PC-9 (cell line): ENCODE measurements around the gene BANP. TPM values are rescaled to one million over a fixed set of nuclear protein-coding genes. Genes with fewer than 3 reads are reported as not detected.

Experiments
- BruUV-seq: library from RNA; stranded (reverse); fragments of 400-500 nt; replicated peaks from 2 replicates; lab custom pipeline; 2021; lab: Mats Ljungman, UMichigan
- CTCF ChIA-PET: fragments of 300-600 bp; sonication (Branson Sonifier 250); formaldehyde crosslinking; loops from one replicate; lab custom pipeline; 2022; ENCODE audit warnings: antibody characterized with exemption; lab: Charles Lee
- POLR2A ChIA-PET: fragments of 300-600 bp; sonication (Branson Sonifier 250); formaldehyde crosslinking; loops from one replicate; lab custom pipeline; 2022; ENCODE audit warnings: antibody characterized with exemption; ENCODE audit not compliant: unreplicated experiment; lab: Charles Lee
- DNase-seq, 2 experiments: peaks; one replicate each; pipeline versions ENCODE4 v3.0.0 to v3.0.0-alpha.2; 2015 to 2022; ENCODE audit warnings: mixed read lengths in 1 of 2
- H2AFZ ChIP-seq: fragments of 200-600 bp; sonication (generic); 2 replicates; pipeline ENCODE4 v1.8.1; 2017; ENCODE audit warnings: antibody characterized with exemption
- H3F3A ChIP-seq: fragments of 200-600 bp; sonication (generic); 2 replicates; pipeline ENCODE4 v1.8.1; 2017; ENCODE audit warnings: antibody characterized with exemption, mild to moderate bottlenecking, low read depth; ENCODE audit not compliant: insufficient read depth
- H3K27ac ChIP-seq: fragments of 200-600 bp; sonication (generic); 2 replicates; pipeline ENCODE4 v1.6.1; 2016; ENCODE audit warnings: mixed run types
- H3K27me3 ChIP-seq: fragments of 200-600 bp; sonication (generic); 2 replicates; pipeline ENCODE4 v1.6.1; 2016; ENCODE audit warnings: low read depth, mixed run types; ENCODE audit not compliant: insufficient read depth
- H3K36me3 ChIP-seq: fragments of 200-600 bp; sonication (generic); 2 replicates; pipeline ENCODE4 v1.6.1; 2016; ENCODE audit warnings: low read depth, mixed run types
- H3K4me1 ChIP-seq: fragments of 200-600 bp; sonication (generic); replicated peaks from 2 replicates; pipeline ENCODE4 v1.6.1; 2016; ENCODE audit warnings: mixed run types; ENCODE audit not compliant: insufficient read depth
- H3K4me2 ChIP-seq: fragments of 200-600 bp; sonication (generic); 2 replicates; pipeline ENCODE4 v1.6.1; 2017; ENCODE audit warnings: mixed run types
- H3K4me3 ChIP-seq: fragments of 200-600 bp; sonication (generic); 2 replicates; pipeline ENCODE4 v1.6.1; 2016; ENCODE audit warnings: mixed run types
- H3K79me2 ChIP-seq: fragments of 200-600 bp; sonication (generic); 2 replicates; pipeline ENCODE4 v1.6.1; 2017; ENCODE audit warnings: low read depth, mixed run types
- H3K9me2 ChIP-seq: fragments of 200-600 bp; sonication (generic); 2 replicates; pipeline ENCODE4 v1.8.1; 2017; ENCODE audit warnings: mild to moderate bottlenecking; ENCODE audit not compliant: insufficient read depth
- H3K9me3 ChIP-seq: fragments of 200-600 bp; sonication (generic); 2 replicates; pipeline ENCODE4 v1.8.1; 2016; ENCODE audit warnings: low read depth; ENCODE audit not compliant: insufficient read depth
- H4K20me1 ChIP-seq: fragments of 200-600 bp; sonication (generic); 2 replicates; pipeline ENCODE4 v1.8.1; 2017; ENCODE audit not compliant: insufficient read depth
- EZH2 ChIP-seq: fragments of 200-600 bp; sonication (generic); IDR thresholded peaks from 2 replicates; pipeline ENCODE4 v1.8.0; 2017; ENCODE audit warnings: antibody characterized with exemption, low read depth
- intact Hi-C: fragments of 100-400 bp; cut with micrococcal nuclease; formaldehyde crosslinking; loops from one replicate; pipeline ENCODE4 v1.10.0; 2022; ENCODE audit not compliant: unreplicated experiment
- total RNA-seq: library from RNA; stranded (reverse); gene quantifications from 2 replicates; pipeline ENCODE4 v1.2.3, GENCODE V29; 2021
- TF ChIP-seq, protein P1 (sequence below): fragments of 200-600 bp; sonication (generic); conservative IDR thresholded peaks from 2 replicates; pipeline ENCODE4 v1.6.1; 2017; ENCODE audit warnings: mixed run types, antibody characterized with exemption, mild to moderate bottlenecking, moderate library complexity

Gene BANP
- total RNA-seq, 1 experiment from 2014 or later: 73.2 TPM

DNA sequence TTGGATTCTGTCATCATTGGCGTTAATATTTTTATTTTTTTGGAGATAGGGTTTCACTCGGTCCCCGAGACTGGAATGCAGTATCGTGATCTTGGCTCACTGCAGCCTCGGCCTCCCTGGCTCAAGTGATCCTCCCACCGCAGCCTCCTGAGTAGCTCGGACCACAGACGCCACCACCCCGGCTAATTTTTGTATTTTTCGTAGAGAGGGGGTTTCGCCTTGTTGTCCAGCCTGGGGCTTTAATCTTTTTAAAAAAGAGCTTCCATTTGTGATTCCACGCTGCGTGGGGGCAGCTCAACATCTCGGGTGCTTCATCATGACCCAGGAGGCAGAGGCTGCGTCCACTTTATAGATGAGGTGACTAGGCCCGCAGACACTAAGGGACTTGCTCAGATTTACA, 1.5 kb downstream of the BANP start:
- no peak overlapping the region for H2AFZ ChIP-seq
- no peak for TF ChIP-seq EZH2
- TF ChIP-seq, protein P1, sequence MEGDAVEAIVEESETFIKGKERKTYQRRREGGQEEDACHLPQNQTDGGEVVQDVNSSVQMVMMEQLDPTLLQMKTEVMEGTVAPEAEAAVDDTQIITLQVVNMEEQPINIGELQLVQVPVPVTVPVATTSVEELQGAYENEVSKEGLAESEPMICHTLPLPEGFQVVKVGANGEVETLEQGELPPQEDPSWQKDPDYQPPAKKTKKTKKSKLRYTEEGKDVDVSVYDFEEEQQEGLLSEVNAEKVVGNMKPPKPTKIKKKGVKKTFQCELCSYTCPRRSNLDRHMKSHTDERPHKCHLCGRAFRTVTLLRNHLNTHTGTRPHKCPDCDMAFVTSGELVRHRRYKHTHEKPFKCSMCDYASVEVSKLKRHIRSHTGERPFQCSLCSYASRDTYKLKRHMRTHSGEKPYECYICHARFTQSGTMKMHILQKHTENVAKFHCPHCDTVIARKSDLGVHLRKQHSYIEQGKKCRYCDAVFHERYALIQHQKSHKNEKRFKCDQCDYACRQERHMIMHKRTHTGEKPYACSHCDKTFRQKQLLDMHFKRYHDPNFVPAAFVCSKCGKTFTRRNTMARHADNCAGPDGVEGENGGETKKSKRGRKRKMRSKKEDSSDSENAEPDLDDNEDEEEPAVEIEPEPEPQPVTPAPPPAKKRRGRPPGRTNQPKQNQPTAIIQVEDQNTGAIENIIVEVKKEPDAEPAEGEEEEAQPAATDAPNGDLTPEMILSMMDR: no peak
- H3F3A ChIP-seq: peaks cover 12% of the 10 kb centered on the region; the same call in 1 of the 2 replicates
- H3K36me3 ChIP-seq: no peaks in the 10 kb centered on the region
- H3K4me3 ChIP-seq: peak overlapping the region; percentile 96
- no peaks in the 10 kb centered on the region for H3K9me2 ChIP-seq
- H3K27ac ChIP-seq: no peak overlapping the region
- CTCF ChIA-PET: interaction anchor here (0.5 kb wide), 1 partner anchor 48 kb away, joined by 3 read pairs; no protein-coding TSS in a partner anchor
- peak overlapping the region; percentile 99 for H3K4me2 ChIP-seq
- H4K20me1 ChIP-seq: peaks cover 4% of the 10 kb centered on the region
- peaks cover 59% of the 10 kb centered on the region for H3K79me2 ChIP-seq
- peak in 1 of 2 experiments; percentile 24 for DNase-seq
- no peaks in the 10 kb centered on the region for H3K9me3 ChIP-seq
- no peaks in the 10 kb centered on the region for H3K27me3 ChIP-seq
- POLR2A ChIA-PET: interaction anchor here (0.8 kb wide), 1 partner anchor 970 kb away, joined by 4 read pairs; no protein-coding TSS in a partner anchor
- intact Hi-C loops: loop anchor here (5.0 kb wide), 1 partner anchor 380 kb away; no protein-coding TSS in a partner anchor
- BruUV-seq: no TSS peak
- peaks cover 24% of the 10 kb centered on the region for H3K4me1 ChIP-seq

DNA sequence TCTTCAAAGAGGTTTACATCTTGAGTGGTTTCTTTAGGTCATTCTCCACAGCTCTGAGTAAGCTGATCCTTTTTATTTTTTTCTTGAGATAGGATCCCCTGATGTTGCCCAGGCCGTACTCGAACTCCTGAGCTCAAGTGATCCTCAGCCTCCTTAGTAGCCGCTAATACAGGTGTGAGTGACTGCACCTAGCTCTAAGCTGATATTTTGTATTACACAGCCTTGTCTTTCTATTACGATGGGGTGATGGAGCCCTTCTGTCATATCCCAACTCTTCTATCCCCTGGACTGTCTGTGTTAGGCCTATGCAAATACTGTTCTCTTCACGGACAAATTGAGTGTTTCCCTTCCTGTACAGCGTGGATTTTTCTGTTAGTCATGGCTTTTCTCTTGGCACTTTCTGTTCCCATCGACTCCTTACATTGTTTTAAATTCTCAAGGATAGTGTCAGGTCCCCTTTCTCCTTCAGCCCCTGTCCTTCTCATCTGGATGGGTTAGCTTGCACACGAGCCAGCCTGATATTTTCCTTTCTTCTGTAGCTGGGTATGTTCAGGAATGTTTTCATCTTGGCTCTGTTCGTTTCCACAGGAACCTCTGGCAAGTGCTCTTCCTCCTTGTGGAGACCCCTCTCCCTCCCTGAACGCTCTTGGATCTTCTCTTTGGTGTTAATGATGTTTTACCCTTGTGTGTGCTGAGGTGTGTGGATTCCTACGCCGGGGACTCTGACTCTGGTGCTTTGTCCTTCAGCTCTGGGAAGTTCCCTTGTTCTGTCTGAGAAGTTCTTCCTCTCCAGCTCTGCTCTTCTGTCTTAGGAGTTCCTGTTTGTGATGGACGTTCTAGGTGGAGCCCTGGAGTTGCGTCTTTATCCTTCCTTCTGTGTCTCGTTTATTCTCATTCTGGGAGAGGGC, 2.3 kb downstream of the BANP start:
- no TSS peak for BruUV-seq
- Histone ChIP-seq H2AFZ (no peak overlapping the region), H3K4me2 (no peak overlapping the region; the same call in 1 of the 2 replicates), H3K27me3 (no peaks in the 10 kb centered on the region), H3K9me3 (no peaks in the 10 kb centered on the region), H3K36me3 (no peaks in the 10 kb centered on the region), H3K79me2 (peaks cover 63% of the 10 kb centered on the region), H3K4me1 (peaks cover 22% of the 10 kb centered on the region), H3K9me2 (no peaks in the 10 kb centered on the region), H3F3A (peaks cover 12% of the 10 kb centered on the region; the same call in 1 of the 2 replicates), H4K20me1 (peaks cover 4% of the 10 kb centered on the region), H3K27ac (no peak overlapping the region), H3K4me3 (no peak overlapping the region)
- intact Hi-C loops: loop anchor here (5.0 kb wide), 1 partner anchor 379 kb away; no protein-coding TSS in a partner anchor
- POLR2A ChIA-PET: interaction anchor here (0.7 kb wide), 1 partner anchor 353 kb away, joined by 3 read pairs; no protein-coding TSS in a partner anchor
- no peak for TF ChIP-seq EZH2
- TF ChIP-seq, protein P1: no peak
- peak in 1 of 2 experiments; percentile 19 for DNase-seq
- CTCF ChIA-PET: interaction anchor here (0.5 kb wide), 1 partner anchor 49 kb away, joined by 3 read pairs; no protein-coding TSS in a partner anchor

DNA sequence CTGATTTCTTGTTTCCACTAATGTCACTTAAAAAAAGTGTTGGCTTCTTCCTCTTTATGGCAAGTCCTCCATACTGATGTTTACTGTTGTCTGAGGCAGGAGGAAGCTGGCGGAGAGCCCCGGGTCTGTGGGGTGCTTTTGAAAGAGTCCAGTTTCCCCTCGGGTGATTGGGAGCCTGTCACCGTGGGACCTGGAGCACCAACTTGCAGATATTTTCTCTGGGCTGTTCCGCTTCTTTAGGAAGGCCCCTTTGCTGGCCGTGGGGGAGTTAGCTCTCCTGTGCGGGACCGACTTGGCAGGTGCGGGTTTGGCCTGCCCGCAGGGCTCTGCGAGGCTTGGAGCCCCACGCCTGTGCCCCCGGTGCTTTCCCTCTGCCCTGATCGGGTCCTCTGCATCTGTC, 3.1 kb downstream of the BANP start:
- H3K27ac ChIP-seq: no peak overlapping the region
- BruUV-seq: no TSS peak
- TF ChIP-seq, protein P1: no peak
- TF ChIP-seq EZH2: no peak
- H3K9me2 ChIP-seq: no peaks in the 10 kb centered on the region
- H3K9me3 ChIP-seq: no peaks in the 10 kb centered on the region
- no peak overlapping the region for H2AFZ ChIP-seq
- no peaks in the 10 kb centered on the region for H3K36me3 ChIP-seq
- peaks cover 12% of the 10 kb centered on the region; the same call in 1 of the 2 replicates for H3F3A ChIP-seq
- ChIA-PET CTCF (no interaction called here), POLR2A (interaction anchor here (0.7 kb wide), 1 partner anchor 354 kb away, joined by 3 read pairs; no protein-coding TSS in a partner anchor)
- no peaks in the 10 kb centered on the region for H3K27me3 ChIP-seq
- peaks cover 14% of the 10 kb centered on the region for H3K4me1 ChIP-seq
- H3K4me2 ChIP-seq: no peak overlapping the region
- H4K20me1 ChIP-seq: peaks cover 4% of the 10 kb centered on the region
- intact Hi-C loops: loop anchor here (5.0 kb wide), 1 partner anchor 378 kb away; no protein-coding TSS in a partner anchor
- DNase-seq: no peak
- no peak overlapping the region for H3K4me3 ChIP-seq
- peaks cover 71% of the 10 kb centered on the region for H3K79me2 ChIP-seq
